ENCODE results near the gene MRPL36.

The MRPL36 gene

GRCh38 chr5:1840741-1841521 lies 41.3 kb upstream of the MRPL36 start:
- Histone ChIP-seq H3K4me3 (ENCODE audit: low read depth, low read length) (no peak overlapping the region), H2AFZ (ENCODE audit: insufficient read depth, low read length, poor library complexity) (no peak overlapping the region), H4K8ac (ENCODE audit: low read depth, low read length) (no peak overlapping the region), H3K4ac (ENCODE audit: low read depth, low read length) (no peak overlapping the region), H3K18ac (ENCODE audit: low read length) (no peak overlapping the region), H3K27me3 (ENCODE audit: insufficient read depth, low read length) (no peaks in the 10 kb centered on the region), H3K27ac (ENCODE audit: low read depth, low read length) (no peak overlapping the region), H2AK5ac (ENCODE audit: low read length) (no peak overlapping the region), H3K9me3 (ENCODE audit: insufficient read depth, low read depth, low read length) (peaks cover 3% of the 10 kb centered on the region), H2BK12ac (ENCODE audit: low read length) (no peak overlapping the region), H3K36me3 (ENCODE audit: control insufficient read depth in 1 of 2, insufficient read depth in 2 of 2, low read length in 2 of 2) (no peaks in the 10 kb centered on the region), H3K14ac (ENCODE audit: low read length) (no peak overlapping the region), H3K23ac (ENCODE audit: low read length) (no peak overlapping the region), H3K79me1 (ENCODE audit: low read length) (no peaks in the 10 kb centered on the region), H3K4me1 (ENCODE audit: control insufficient read depth in 1 of 2, insufficient read depth in 2 of 2, low read length in 2 of 2) (peaks cover 15 to 22% of the 10 kb centered on the region in 2 experiments), H3K4me2 (ENCODE audit: low read length) (no peak overlapping the region), H4K12ac (ENCODE audit: low read depth, low read length) (no peak overlapping the region), H3K9ac (ENCODE audit: low read length) (no peak overlapping the region), H2BK120ac (ENCODE audit: insufficient read depth, low read length, poor library complexity) (no peak overlapping the region), H2BK5ac (ENCODE audit: low read depth, low read length, poor library complexity) (no peak overlapping the region), H3K79me2 (ENCODE audit: control insufficient read depth, insufficient read depth, low read length, poor library complexity) (no peaks in the 10 kb centered on the region), H4K91ac (ENCODE audit: low read depth, low read length) (no peak overlapping the region)
- WGBS (ENCODE audit: extremely low coverage, insufficient coverage, insufficient read length), result no CpG with 5 or more reads among the region's 31 CpGs
- no peak for DNase-seq

- no peak overlapping the region for H2AK5ac ChIP-seq (ENCODE audit: low read length)
- H4K8ac ChIP-seq (ENCODE audit: low read depth, low read length), result no peak overlapping the region
- H3K18ac ChIP-seq (ENCODE audit: low read length), result no peak overlapping the region
- H3K27ac ChIP-seq (ENCODE audit: low read depth, low read length), result no peak overlapping the region
- H4K12ac ChIP-seq (ENCODE audit: low read depth, low read length), result no peak overlapping the region
- H3K9ac ChIP-seq (ENCODE audit: low read length), result no peak overlapping the region
- no peak overlapping the region for H3K23ac ChIP-seq (ENCODE audit: low read length)
- no peak overlapping the region for H4K91ac ChIP-seq (ENCODE audit: low read depth, low read length)
- H3K79me1 ChIP-seq (ENCODE audit: low read length), result no peaks in the 10 kb centered on the region
- H3K4me1 ChIP-seq (ENCODE audit: control insufficient read depth in 1 of 2, insufficient read depth in 2 of 2, low read length in 2 of 2), result peaks cover 15 to 22% of the 10 kb centered on the region in 2 experiments
- no peak for DNase-seq
- H3K79me2 ChIP-seq (ENCODE audit: control insufficient read depth, insufficient read depth, low read length, poor library complexity), result no peaks in the 10 kb centered on the region
- H3K36me3 ChIP-seq (ENCODE audit: control insufficient read depth in 1 of 2, insufficient read depth in 2 of 2, low read length in 2 of 2), result no peaks in the 10 kb centered on the region
- H2AFZ ChIP-seq (ENCODE audit: insufficient read depth, low read length, poor library complexity), result no peak overlapping the region
- no peak overlapping the region for H3K14ac ChIP-seq (ENCODE audit: low read length)
- H3K4ac ChIP-seq (ENCODE audit: low read depth, low read length), result no peak overlapping the region
- no peak overlapping the region for H3K4me2 ChIP-seq (ENCODE audit: low read length)
- H3K27me3 ChIP-seq (ENCODE audit: insufficient read depth, low read length), result no peaks in the 10 kb centered on the region
- no peak overlapping the region for H2BK12ac ChIP-seq (ENCODE audit: low read length)
- H2BK5ac ChIP-seq (ENCODE audit: low read depth, low read length, poor library complexity), result no peak overlapping the region
- no peak overlapping the region for H2BK120ac ChIP-seq (ENCODE audit: insufficient read depth, low read length, poor library complexity)
- no peak overlapping the region for H3K4me3 ChIP-seq (ENCODE audit: low read depth, low read length)
- WGBS (ENCODE audit: extremely low coverage, insufficient coverage, insufficient read length), result no CpG with 5 or more reads among the region's 20 CpGs
- H3K9me3 ChIP-seq (ENCODE audit: insufficient read depth, low read depth, low read length), result peaks cover 3% of the 10 kb centered on the region
Observed at GRCh38 chr5:1840071-1840547, 40.5 kb upstream of the MRPL36 start.

GRCh38 chr5:1838013-1838412 lies 38.4 kb upstream of the MRPL36 start:
- Histone ChIP-seq H3K14ac (ENCODE audit: low read length) (no peak overlapping the region), H4K91ac (ENCODE audit: low read depth, low read length) (no peak overlapping the region), H2AK5ac (ENCODE audit: low read length) (no peak overlapping the region), H3K27ac (ENCODE audit: low read depth, low read length) (no peak overlapping the region), H2AFZ (ENCODE audit: insufficient read depth, low read length, poor library complexity) (no peak overlapping the region), H3K4me2 (ENCODE audit: low read length) (no peak overlapping the region), H3K79me1 (ENCODE audit: low read length) (no peaks in the 10 kb centered on the region), H3K36me3 (ENCODE audit: control insufficient read depth in 1 of 2, insufficient read depth in 2 of 2, low read length in 2 of 2) (no peaks in the 10 kb centered on the region), H3K18ac (ENCODE audit: low read length) (no peak overlapping the region), H3K9me3 (ENCODE audit: insufficient read depth, low read depth, low read length) (peaks cover 3% of the 10 kb centered on the region), H3K4me1 (ENCODE audit: control insufficient read depth in 1 of 2, insufficient read depth in 2 of 2, low read length in 2 of 2) (peaks cover 15 to 22% of the 10 kb centered on the region in 2 experiments), H4K8ac (ENCODE audit: low read depth, low read length) (no peak overlapping the region), H3K27me3 (ENCODE audit: insufficient read depth, low read length) (no peaks in the 10 kb centered on the region), H4K12ac (ENCODE audit: low read depth, low read length) (no peak overlapping the region), H3K9ac (ENCODE audit: low read length) (no peak overlapping the region), H2BK5ac (ENCODE audit: low read depth, low read length, poor library complexity) (no peak overlapping the region), H3K79me2 (ENCODE audit: control insufficient read depth, insufficient read depth, low read length, poor library complexity) (no peaks in the 10 kb centered on the region), H3K23ac (ENCODE audit: low read length) (no peak overlapping the region), H3K4me3 (ENCODE audit: low read depth, low read length) (no peak overlapping the region), H2BK120ac (ENCODE audit: insufficient read depth, low read length, poor library complexity) (no peak overlapping the region), H2BK12ac (ENCODE audit: low read length) (no peak overlapping the region), H3K4ac (ENCODE audit: low read depth, low read length) (no peak overlapping the region)
- WGBS (ENCODE audit: extremely low coverage, insufficient coverage, insufficient read length), result no CpG with 5 or more reads among the region's 9 CpGs
- no peak for DNase-seq

GRCh38 chr5:1836891-1837880 lies 37.5 kb upstream of the MRPL36 start:
- Histone ChIP-seq H4K8ac (ENCODE audit: low read depth, low read length) (no peak overlapping the region), H2BK120ac (ENCODE audit: insufficient read depth, low read length, poor library complexity) (no peak overlapping the region), H3K14ac (ENCODE audit: low read length) (peak overlapping the region; percentile 41), H4K12ac (ENCODE audit: low read depth, low read length) (no peak overlapping the region), H3K9me3 (ENCODE audit: insufficient read depth, low read depth, low read length) (peaks cover 3% of the 10 kb centered on the region), H3K4me3 (ENCODE audit: low read depth, low read length) (peak overlapping the region; percentile 8), H2AK5ac (ENCODE audit: low read length) (no peak overlapping the region), H4K91ac (ENCODE audit: low read depth, low read length) (peak overlapping the region; percentile 33), H3K4me2 (ENCODE audit: low read length) (no peak overlapping the region), H2AFZ (ENCODE audit: insufficient read depth, low read length, poor library complexity) (no peak overlapping the region), H3K18ac (ENCODE audit: low read length) (no peak overlapping the region), H3K79me2 (ENCODE audit: control insufficient read depth, insufficient read depth, low read length, poor library complexity) (no peaks in the 10 kb centered on the region), H2BK5ac (ENCODE audit: low read depth, low read length, poor library complexity) (no peak overlapping the region), H3K4me1 (ENCODE audit: control insufficient read depth in 1 of 2, insufficient read depth in 2 of 2, low read length in 2 of 2) (peaks cover 18 to 26% of the 10 kb centered on the region in 2 experiments), H3K4ac (ENCODE audit: low read depth, low read length) (no peak overlapping the region), H3K27me3 (ENCODE audit: insufficient read depth, low read length) (no peaks in the 10 kb centered on the region), H3K27ac (ENCODE audit: low read depth, low read length) (no peak overlapping the region), H3K36me3 (ENCODE audit: control insufficient read depth in 1 of 2, insufficient read depth in 2 of 2, low read length in 2 of 2) (no peaks in the 10 kb centered on the region), H3K23ac (ENCODE audit: low read length) (no peak overlapping the region), H2BK12ac (ENCODE audit: low read length) (no peak overlapping the region), H3K79me1 (ENCODE audit: low read length) (no peaks in the 10 kb centered on the region), H3K9ac (ENCODE audit: low read length) (no peak overlapping the region)
- WGBS (ENCODE audit: extremely low coverage, insufficient coverage, insufficient read length), result no CpG with 5 or more reads among the region's 32 CpGs
- DNase-seq, result no peak

Data from trophoblast cell (in vitro differentiated cells and primary cell).